HFFc6 (cell line): ENCODE results near the gene RFX1. TPM values are rescaled to one million over a fixed set of nuclear protein-coding genes. Genes with fewer than 3 reads are reported as not detected.
A peak's percentile ranks its signal among the peaks of the same experiment; 100 is the strongest.
"Not testable (repeated sequence)": the region's sequence is repeated elsewhere in the genome, so short reads cannot be mapped to it uniquely, and the experiment has no call there.

Experiments
- DNase-seq: peaks from one replicate; pipeline ENCODE4 v3.0.0-alpha.2; 2018
- H3K27ac Mint-ChIP-seq: 2 replicates; pipeline ENCODE4 v1.8.0; 2020; ENCODE audit warnings: mild to moderate bottlenecking, mixed read lengths
- H3K27me3 Mint-ChIP-seq: 2 replicates; pipeline ENCODE4 v1.8.0; 2021; ENCODE audit warnings: mild to moderate bottlenecking, moderate library complexity, mixed read lengths; ENCODE audit not compliant: insufficient read depth
- H3K36me3 Mint-ChIP-seq: 2 replicates; pipeline ENCODE4 v1.8.0; 2021; ENCODE audit warnings: low read depth, mixed read lengths
- H3K4me1 Mint-ChIP-seq: 2 replicates; pipeline ENCODE4 v1.8.0; 2020; ENCODE audit warnings: low read depth, mixed read lengths
- H3K4me3 Mint-ChIP-seq: 2 replicates; pipeline ENCODE4 v1.8.0; 2020; ENCODE audit warnings: mild to moderate bottlenecking, moderate library complexity, mixed read lengths
- H3K9me3 Mint-ChIP-seq: 2 replicates; pipeline ENCODE4 v1.8.0; 2020; ENCODE audit warnings: mild to moderate bottlenecking, mixed read lengths
- CTCF ChIP-seq: fragments of 200-600 bp; sonication (generic); IDR thresholded peaks from 2 replicates; pipeline ENCODE4 v1.5.0; 2021; ENCODE audit warnings: antibody characterized with exemption, mild to moderate bottlenecking
- total RNA-seq, 6 experiments: library from RNA; stranded (reverse); fragmentation: NEBNext Ultra II Directional; extraction: Animal tissue kit (Norgen Biotek cat#: 25700); gene quantifications; 2 replicates in 1 of 6; 3 replicates in 5 of 6; pipeline ENCODE4 v1.2.3, GENCODE V29; 2021

The RFX1 gene
- total RNA-seq, 6 experiments from 2014 or later: 11.6 to 13.0 (median 12.2) TPM

- DNase-seq: no peak
- Mint-ChIP-seq H3K27me3 (no peaks in the 10 kb centered on the region; the same call in 1 of the 2 replicates), H3K4me3 (no peak overlapping the region), H3K9me3 (no peaks in the 10 kb centered on the region), H3K4me1 (no peaks in the 10 kb centered on the region), H3K36me3 (peaks cover 5% of the 10 kb centered on the region; the same call in 1 of the 2 replicates), H3K27ac (no peak overlapping the region)
- TF ChIP-seq CTCF: no peak
These were observed 46.9 kb upstream of the RFX1 start for GRCh38 chr19:14053032-14053431.

GRCh38 chr19:14052470-14052869 is 46.4 kb upstream of the RFX1 start:
- no peak overlapping the region for H3K27ac Mint-ChIP-seq
- H3K36me3 Mint-ChIP-seq: peaks cover 5% of the 10 kb centered on the region; the same call in 1 of the 2 replicates
- no peaks in the 10 kb centered on the region for H3K4me1 Mint-ChIP-seq
- no peak for TF ChIP-seq CTCF
- H3K4me3 Mint-ChIP-seq: no peak overlapping the region
- no peaks in the 10 kb centered on the region; the same call in 1 of the 2 replicates for H3K27me3 Mint-ChIP-seq
- no peak for DNase-seq
- H3K9me3 Mint-ChIP-seq: no peaks in the 10 kb centered on the region

DNA sequence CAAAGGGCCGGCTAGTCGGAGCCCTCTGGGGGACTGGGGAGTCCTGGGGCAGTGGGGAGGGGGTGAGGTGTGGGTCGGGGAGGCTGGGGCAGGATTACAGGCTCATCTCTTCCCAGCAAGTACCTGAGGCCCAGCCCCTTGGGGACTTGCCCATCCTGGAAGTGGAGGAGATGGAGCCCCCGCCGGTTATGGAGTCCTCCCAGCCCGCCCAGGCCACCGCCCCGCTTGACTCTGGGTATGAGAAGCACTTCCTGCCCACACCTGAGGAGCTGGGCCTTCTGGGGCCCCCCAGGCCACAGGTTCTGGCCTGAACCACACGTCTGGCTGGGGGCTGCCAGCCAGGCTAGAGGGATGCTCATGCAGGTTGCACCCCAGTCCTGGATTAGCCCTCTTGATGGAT is 45.9 kb upstream of the RFX1 start:
- H3K4me3 Mint-ChIP-seq: no peak overlapping the region
- DNase-seq: no peak
- TF ChIP-seq CTCF: no peak
- no peaks in the 10 kb centered on the region for H3K4me1 Mint-ChIP-seq
- H3K9me3 Mint-ChIP-seq: no peaks in the 10 kb centered on the region
- no peaks in the 10 kb centered on the region; the same call in 1 of the 2 replicates for H3K27me3 Mint-ChIP-seq
- peaks cover 5% of the 10 kb centered on the region; the same call in 1 of the 2 replicates for H3K36me3 Mint-ChIP-seq
- H3K27ac Mint-ChIP-seq: no peak overlapping the region

- not testable (repeated sequence) for DNase-seq, H3K9me3 Mint-ChIP-seq, H3K36me3 Mint-ChIP-seq, H3K4me3 Mint-ChIP-seq, H3K27ac Mint-ChIP-seq, H3K4me1 Mint-ChIP-seq, H3K27me3 Mint-ChIP-seq
- peak; percentile 40; the same call in 1 of the 2 replicates for TF ChIP-seq CTCF
These were observed 44.8 kb upstream of the RFX1 start for GRCh38 chr19:14050961-14051360.

- Mint-ChIP-seq H3K4me1 (no peaks in the 10 kb centered on the region), H3K27me3 (no peaks in the 10 kb centered on the region; the same call in 1 of the 2 replicates), H3K4me3 (no peak overlapping the region), H3K36me3 (peaks cover 5% of the 10 kb centered on the region; the same call in 1 of the 2 replicates), H3K27ac (no peak overlapping the region), H3K9me3 (no peaks in the 10 kb centered on the region)
- no peak for DNase-seq
- no peak for TF ChIP-seq CTCF
These were observed 44.4 kb upstream of the RFX1 start for GRCh38 chr19:14050512-14050911.
